COLO829 (cell line): Measurements from ENCODE around the gene VAPB.

Experiments
- DNase-seq: peaks from one replicate; pipeline ENCODE4 v3.0.0; 2012; ENCODE audit warnings: low spot score

The VAPB gene

DNA sequence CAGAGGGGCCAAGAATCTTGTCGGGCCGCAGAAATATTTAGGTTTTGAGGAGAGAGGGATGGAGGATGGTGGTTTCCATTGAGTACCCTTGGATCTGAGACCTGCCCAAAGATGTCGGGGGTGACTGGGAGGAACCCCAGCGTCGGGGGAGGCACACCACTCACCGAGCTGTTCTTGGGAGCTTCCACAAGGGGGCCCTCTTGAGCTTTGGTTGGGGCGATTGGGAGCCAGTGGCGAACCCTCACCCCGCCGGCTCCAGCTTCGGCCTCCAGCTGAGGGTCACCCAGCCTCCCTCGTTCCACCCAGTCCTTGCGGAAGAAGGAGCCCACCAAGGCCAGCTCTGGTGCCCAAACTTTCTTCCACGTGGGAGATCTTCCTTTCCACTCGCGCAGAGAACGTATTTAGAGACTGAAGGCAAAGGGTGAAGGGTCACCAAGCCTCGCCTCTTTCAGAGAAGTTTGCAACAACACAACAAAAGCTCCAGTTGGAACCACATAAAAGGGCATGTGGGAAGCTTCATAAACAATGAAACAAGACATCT, 92.5 kb downstream of the VAPB start:
- DNase-seq: peak; percentile 50

DNA sequence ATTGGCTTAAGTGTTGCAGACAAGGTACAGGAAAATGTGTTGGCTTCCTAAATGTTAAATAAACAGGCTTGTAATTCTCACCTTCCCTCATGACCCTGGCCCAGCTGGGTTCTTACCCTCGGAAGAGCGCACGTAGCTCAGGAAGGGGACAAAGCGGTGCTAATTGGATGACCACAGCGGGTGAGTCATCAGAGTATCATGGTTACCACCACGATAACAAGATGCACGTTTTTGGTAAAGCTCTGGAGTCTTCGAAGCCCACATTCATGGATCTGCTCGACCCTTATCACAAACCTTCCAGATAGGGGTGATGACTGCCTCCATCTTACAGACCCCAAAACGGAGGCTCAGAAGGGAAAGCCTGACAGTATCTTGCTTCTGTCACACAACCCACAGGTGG, 93.4 kb downstream of the VAPB start:
- peak; percentile 38 for DNase-seq

DNA sequence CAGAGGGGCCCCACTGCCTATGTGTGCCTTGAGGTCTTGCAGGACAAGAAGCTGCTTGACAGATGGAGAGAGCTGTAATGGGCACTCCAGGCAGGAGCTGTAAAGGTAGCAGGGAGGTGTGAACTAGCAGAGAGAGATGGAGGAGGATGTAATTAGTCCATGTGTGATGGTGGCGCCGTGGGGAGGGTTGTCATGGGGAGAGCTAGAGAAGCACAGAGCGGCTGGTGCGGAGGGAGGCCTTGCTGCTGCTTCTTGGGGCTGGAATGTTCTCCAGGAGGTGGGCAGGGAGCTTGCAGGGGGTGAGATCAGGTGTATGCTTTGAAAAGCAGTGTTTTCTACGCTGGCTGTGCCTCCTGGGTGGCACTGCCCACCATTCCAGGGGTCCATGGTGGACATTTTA, 94.0 kb downstream of the VAPB start:
- DNase-seq: no peak

DNA sequence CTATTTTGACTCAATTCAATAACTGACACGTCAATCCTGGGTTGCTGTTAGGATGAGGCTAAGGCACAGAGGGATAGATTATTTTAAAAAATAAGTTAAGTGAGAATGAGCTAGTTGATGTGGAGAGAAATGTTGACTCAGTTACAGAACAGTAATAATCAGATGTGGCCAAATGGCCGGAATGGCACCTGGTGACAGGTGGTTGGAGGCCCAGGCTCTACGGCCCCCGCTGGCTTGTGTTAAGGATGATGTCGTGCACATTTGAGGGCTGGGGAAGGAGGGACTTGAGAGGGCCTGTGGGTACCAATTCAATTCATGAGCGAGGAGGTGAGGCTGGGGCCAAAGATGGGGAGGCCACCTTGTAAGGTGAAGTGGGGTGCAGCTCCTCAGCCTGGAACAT, 94.4 kb downstream of the VAPB start:
- DNase-seq: no peak

DNA sequence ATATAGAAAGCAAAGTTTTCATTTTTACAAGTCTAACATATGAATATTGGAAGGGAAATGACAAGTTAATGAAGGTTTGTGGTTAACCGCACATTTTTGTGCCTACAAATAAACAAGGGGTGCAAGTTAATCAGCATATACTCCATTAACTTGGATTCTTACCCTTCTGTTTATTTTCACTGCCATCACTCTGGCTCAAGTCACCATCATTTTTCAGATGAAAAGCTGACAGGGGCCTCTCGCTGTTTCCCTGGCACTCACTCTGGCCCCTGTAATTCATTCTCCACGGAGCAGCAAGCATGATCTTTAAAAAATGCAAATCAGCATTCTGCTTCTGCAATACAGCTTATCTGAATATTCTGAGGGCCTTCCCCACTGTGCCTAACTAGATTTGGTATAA, 96.4 kb downstream of the VAPB start:
- no peak for DNase-seq

DNA sequence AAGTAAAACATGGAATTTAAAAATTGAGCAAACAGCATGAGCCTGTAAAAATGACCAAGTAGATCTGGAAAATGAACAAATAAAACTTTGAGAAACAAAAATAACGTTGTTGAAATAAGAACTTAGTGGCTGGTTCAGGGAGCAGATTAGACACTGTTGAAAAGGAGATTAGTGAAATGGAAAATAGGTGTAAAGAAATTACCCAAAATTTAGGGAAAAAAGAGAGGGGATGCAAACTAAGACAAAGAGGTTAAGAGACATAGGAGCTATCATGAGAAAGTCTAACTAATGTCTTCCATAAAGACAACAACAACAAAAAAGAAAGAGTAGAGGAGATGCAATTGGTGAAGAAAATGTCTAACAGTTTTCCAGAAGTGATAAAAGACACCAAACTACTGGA, 97.2 kb downstream of the VAPB start:
- DNase-seq: no peak

DNA sequence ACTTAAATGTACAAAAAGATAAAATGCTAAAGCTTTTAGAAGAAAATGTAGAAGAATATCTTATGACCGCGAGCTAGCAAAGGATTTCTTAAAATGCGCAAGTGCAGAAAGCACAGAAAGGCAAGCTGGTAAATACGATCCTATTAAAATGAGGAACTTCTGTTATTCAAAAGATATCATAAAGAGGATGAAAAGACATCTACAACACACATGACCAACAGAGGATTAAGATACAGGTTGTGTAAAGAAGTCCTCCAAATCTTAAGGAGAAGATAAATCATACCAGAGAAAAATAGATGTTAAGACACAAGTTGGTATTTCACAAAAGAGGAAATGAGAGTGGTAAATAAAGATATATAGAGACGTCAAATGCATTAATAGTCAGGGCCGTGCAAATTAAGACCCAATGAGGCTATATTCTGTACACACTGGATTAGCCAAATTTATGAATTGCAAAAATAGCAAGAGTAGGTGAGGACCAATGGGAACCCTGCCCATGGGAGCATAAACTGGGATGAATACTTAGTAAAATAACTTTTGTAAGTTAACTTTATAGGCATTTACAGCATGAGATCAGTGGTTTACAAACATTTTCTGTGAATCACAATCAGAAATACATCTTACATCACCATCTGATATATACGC, 103.2 kb downstream of the VAPB start:
- DNase-seq: no peak

DNA sequence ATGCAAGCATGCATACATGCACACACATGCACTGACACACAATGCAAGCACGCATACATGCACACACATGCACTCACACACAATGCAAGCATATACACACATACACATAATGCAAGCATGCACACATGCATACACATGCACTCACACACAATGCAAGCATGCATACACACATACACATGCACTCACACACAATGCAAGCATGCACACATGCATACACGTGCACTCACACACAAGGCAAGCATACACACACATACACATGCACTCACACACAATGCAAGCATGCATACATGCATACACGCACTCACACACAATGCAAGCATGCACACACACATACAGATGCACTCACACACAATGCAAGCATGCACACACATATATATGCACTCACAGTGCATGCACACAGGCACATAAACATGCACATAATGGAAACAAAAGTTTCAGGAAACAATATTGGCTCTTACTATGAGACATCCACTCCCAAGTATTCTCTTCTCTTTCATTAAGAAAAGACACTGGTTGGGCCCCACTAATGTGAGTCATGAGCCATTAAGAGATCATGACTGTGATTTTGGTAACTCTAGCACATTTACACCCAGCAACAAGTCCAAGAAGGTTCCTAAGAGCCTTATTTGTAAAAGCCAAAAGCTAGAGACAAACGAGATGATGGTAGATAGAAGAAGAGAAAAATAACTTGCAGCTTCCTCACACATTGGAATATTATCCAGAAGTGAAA, 103.9 kb downstream of the VAPB start:
- DNase-seq: no peak

DNA sequence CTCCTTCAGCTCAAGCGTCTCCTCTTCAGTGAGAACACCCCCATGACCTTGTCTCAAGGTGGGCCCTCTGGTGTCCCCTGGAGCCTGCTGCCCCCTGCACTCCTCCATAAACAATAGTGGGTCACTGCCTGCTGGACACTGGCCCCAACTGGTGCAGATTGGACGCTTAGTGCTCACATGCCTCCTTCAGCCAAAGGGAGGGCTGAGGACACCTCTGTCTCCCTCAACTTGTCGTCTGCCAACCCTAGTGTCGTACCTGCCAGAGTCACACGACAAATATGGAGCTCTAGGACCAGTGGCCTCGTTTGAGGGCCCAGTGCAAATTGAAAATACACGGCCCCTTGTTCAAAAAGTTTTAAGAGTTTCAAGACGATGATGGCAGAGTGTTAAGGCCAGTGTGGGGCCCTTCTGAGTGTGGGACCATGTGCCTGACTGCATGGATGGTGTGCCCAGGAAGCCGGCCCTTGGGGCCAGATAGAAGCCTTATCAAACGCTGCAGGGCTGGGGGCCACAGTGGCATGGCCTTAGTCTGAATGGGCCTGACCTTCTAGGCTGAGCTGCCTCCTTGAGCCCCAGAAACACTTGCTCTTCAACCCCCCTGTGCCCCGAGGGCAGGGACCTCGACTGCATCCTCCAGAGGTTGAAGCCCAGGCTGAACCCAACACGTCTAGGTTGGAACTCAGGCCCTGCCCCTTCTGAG, 106.0 kb downstream of the VAPB start:
- no peak for DNase-seq

DNA sequence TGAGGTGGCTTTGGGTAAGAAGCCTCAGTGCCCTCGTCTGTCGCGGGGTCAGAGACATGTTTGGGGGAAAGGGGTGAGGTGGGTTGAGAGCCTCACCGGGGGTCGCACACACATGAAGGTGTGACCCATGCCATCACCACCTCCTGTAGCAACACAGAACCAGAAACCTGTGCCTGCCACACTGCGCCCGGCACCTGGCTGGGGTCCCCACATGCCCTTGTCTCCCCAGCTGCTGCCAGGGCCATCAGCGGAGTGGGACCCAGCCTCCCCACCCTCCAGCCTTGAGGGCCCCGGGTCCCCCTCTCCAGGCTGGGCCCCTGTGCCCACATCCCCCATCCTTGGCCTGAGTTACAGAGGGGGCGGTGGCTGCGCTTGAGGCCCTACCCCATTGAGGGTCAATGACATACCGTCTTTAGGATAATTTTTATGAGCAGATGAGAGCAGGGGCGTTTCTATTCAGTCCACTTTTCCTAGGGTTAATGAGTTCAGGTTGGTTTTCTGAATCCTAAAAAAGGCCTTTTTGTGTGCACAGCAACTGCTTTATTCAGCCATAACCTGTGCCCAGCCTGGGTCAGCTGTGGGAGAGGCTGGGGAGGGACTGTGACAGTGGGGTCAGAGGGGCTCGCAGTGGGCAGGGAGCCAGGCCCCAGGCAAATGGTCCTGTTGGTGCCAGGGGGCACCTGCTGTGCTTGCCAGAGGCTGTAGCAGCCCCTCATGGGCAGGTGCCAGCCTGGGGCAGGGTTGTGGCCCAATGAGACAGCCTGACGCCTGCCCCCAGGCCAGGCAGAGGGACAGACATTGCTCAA, 106.8 kb downstream of the VAPB start:
- no peak for DNase-seq

DNA sequence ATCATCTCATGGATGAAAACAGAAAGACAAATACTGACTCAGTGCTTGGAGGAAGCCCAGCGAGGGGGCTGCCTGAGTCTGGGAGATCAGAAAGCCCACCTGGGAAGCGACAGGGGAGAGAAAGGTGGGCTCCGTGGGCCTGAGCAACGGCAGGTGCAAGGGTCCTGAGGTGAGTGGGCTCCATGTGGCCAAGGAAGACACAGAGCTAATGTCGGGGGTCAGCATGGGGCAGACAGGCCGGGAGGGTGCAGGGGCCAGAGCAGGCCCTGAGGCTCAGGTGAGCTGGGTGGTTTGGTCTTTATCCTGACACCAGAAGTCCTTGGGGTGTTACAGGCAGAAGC, 107.4 kb downstream of the VAPB start:
- no peak for DNase-seq

DNA sequence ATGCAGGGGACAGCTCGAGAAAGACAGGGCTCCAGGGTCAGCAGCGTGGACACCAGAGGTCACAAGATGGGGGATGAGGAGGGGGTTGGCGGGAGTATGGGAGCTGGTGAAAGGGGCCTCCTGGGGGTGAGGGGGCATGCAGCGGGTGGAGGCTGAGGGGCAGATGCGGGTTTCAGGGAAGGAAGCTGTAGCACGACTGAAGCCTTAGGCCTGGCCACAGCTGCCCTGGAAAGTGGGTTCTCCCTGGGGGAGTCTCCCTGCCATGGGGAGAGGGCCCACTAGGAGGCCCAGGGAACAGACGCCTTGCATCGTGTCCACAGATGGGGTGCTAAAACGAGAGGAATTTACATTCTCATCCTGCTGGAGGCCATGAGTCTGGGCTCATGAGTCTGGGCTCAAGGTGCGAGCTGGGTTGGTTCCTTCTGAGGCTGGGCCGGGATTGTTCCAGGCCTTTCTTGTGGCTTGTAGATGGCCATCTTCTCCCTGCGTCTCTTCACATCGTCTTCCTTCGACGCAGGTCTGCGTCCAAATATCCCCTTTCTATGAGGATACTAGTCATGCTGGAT, 108.1 kb downstream of the VAPB start:
- no peak for DNase-seq

DNA sequence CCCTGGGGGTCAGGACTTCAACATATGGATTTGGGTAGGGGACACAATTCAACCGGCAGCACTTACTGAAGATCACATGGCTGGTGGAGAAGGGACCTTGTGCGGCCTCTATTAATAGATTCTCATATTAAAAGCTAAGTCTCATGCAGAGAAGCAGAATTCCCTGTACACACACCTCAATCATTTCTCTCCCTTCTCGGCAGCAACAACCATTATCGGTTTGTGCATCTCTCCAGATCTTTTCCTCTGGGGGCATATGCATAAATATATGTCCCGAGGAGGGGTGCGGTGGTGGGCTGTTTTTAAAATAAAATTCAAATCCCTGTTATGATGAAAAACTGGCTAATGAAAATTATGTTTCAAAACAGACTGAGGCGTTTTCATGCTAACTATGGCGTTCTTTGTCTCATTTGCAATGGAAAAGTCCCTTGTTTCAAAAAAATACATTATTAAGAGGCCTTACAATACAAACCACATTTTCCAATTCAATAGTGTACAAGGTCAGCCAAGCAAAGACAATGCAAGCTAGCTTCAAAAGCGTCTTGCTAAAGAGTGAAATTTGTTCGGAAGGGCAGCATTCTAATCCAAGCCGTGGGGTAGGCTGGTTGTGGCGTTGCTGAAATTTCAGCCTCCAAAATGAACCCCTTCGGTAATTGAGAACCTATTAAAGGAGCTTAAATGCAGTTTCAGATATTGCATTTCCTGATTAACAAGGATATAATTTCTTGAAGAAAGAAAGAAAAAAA, 108.9 kb downstream of the VAPB start:
- DNase-seq: no peak

DNA sequence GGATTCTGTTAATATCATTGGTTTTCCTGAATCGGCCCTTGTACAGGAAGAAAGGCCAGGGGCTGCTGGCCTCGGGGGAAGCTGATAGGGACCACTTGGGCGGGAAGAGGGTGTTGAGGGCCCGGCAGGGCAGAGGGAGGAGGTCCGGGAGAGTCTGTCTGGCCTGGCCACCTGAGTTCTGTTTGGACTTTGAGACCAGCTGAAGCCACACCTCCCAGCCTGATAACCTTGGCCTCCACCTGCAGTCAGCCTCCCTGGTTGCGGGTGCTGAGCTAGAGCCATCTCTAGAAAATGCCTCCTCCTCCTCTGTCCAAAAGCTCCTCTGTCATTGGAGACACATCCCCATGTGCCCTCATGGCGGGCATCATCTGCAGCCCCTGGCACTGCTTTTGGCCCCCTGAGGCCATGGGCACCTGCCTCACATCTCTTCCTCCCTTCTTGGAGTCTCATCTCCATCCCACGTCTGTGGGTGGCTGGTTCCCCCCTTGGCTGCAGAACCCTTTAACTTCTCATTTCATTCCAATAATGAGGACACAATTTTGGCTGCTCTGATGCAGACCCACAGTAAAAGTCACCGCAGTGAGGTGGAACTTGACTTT, 109.5 kb downstream of the VAPB start:
- DNase-seq: no peak

DNA sequence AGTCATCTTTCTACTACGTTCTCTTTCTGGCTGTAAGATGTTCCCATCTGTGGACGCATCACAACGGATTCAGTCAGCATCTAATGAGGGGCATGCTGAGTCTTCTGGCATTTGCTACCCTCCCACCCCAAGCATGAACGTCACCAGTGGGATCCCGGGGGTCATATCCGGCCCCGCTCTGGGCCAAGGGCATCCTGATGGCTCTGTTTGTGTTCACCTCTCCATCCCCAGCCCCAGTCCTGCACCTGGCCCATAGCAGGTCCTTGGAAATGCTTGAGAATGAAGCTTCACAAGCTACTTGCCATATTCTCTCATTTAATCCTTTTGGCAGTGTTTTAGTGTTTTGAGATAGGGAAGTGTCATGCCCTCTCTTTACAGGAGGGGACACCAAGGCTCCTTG, 111.2 kb downstream of the VAPB start:
- DNase-seq: no peak
